UCSD-AML1 (cell line): Measurements from ENCODE around the gene SCN2B.

Source experiments
- DNase-seq: peaks from one replicate; lab custom pipeline; 2025; ENCODE audit not compliant: unreplicated experiment; lab: John Stamatoyannopoulos, UW

SCN2B gene

GRCh38 chr11:118154641-118155040 is 21.8 kb downstream of the SCN2B start:
- no peak for DNase-seq

- DNase-seq, result no peak
Observed at GRCh38 chr11:118153976-118154375, 22.5 kb downstream of the SCN2B start.

- no peak for DNase-seq
Observed at GRCh38 chr11:118153516-118153915, 22.9 kb downstream of the SCN2B start.

GRCh38 chr11:118152552-118153471 is 23.6 kb downstream of the SCN2B start, which contains the start of gene SCN4B:
Gene SCN4B, minus strand, starts transcription at chr11:118152823. Its CDS starts 150 bp downstream, at chr11:118152673.
- DNase-seq, result peak; percentile 43

- DNase-seq, result no peak
Observed at GRCh38 chr11:118152020-118152551, 24.4 kb downstream of the SCN2B start.

GRCh38 chr11:118151431-118151830 is 25.0 kb downstream of the SCN2B start:
- DNase-seq, result no peak

- no peak for DNase-seq
Observed at GRCh38 chr11:118149493-118149892, 26.9 kb downstream of the SCN2B start.

GRCh38 chr11:118148856-118149255 is 27.6 kb downstream of the SCN2B start:
- no peak for DNase-seq

- no peak for DNase-seq
Observed at GRCh38 chr11:118148240-118148639, 28.2 kb downstream of the SCN2B start.

GRCh38 chr11:118147502-118147901 is 28.9 kb downstream of the SCN2B start:
- peak; percentile 41 for DNase-seq

GRCh38 chr11:118146554-118146953 is 29.9 kb downstream of the SCN2B start:
- DNase-seq, result no peak

- peak; percentile 83 for DNase-seq
Observed at GRCh38 chr11:118145285-118146227, 30.9 kb downstream of the SCN2B start.

GRCh38 chr11:118144301-118145268 is 31.9 kb downstream of the SCN2B start:
- no peak for DNase-seq

- no peak for DNase-seq
Observed at GRCh38 chr11:118143661-118144185, 32.7 kb downstream of the SCN2B start.

GRCh38 chr11:118142809-118143208 is 33.6 kb downstream of the SCN2B start:
- peak; percentile 37 for DNase-seq

- no peak for DNase-seq
Observed at GRCh38 chr11:118142081-118142480, 34.4 kb downstream of the SCN2B start.

GRCh38 chr11:118139578-118139977 is 36.9 kb downstream of the SCN2B start:
- no peak for DNase-seq

GRCh38 chr11:118138839-118139420 is 37.5 kb downstream of the SCN2B start:
- DNase-seq, result no peak

GRCh38 chr11:118136801-118137200 is 39.6 kb downstream of the SCN2B start:
- DNase-seq, result no peak
